Astrocyte of the hippocampus (primary cell): ENCODE data around the gene ZCCHC24.

Source experiments
- DNase-seq: peaks from one replicate; pipeline ENCODE4 v3.0.0; 2011; ENCODE audit warnings: low read depth, low spot score

ZCCHC24 gene

GRCh38 chr10:79445161-79445976 is at the start of gene ZCCHC24:
TSS of gene ZCCHC24 (minus strand) at chr10:79445624. CDS start at chr10:79445440, 184 bp downstream.
- DNase-seq, result peak; percentile 99

GRCh38 chr10:79493806-79494205 is 48.4 kb upstream of the ZCCHC24 start:
- DNase-seq, result no peak

GRCh38 chr10:79492839-79493238 is 47.4 kb upstream of the ZCCHC24 start:
- DNase-seq, result no peak

GRCh38 chr10:79492256-79492655 is 46.8 kb upstream of the ZCCHC24 start:
- DNase-seq, result no peak

GRCh38 chr10:79491143-79491835 is 45.9 kb upstream of the ZCCHC24 start:
- no peak for DNase-seq

GRCh38 chr10:79490400-79491142 is 45.1 kb upstream of the ZCCHC24 start:
- DNase-seq, result peak; percentile 66

GRCh38 chr10:79488870-79489269 is 43.4 kb upstream of the ZCCHC24 start:
- DNase-seq, result no peak

GRCh38 chr10:79488336-79488735 is 42.9 kb upstream of the ZCCHC24 start:
- peak; percentile 95 for DNase-seq

GRCh38 chr10:79487296-79488194 is 42.1 kb upstream of the ZCCHC24 start:
- DNase-seq, result peak; percentile 84

- no peak for DNase-seq
Measured at GRCh38 chr10:79484476-79484875, 39.1 kb upstream of the ZCCHC24 start.

GRCh38 chr10:79483948-79484347 is 38.5 kb upstream of the ZCCHC24 start:
- no peak for DNase-seq

- DNase-seq, result no peak
Measured at GRCh38 chr10:79483299-79483698, 37.9 kb upstream of the ZCCHC24 start.

GRCh38 chr10:79482741-79483140 is 37.3 kb upstream of the ZCCHC24 start:
- no peak for DNase-seq

GRCh38 chr10:79482304-79482703 is 36.9 kb upstream of the ZCCHC24 start:
- no peak for DNase-seq

- DNase-seq, result no peak
Measured at GRCh38 chr10:79479283-79479909, 34.0 kb upstream of the ZCCHC24 start.

- DNase-seq, result no peak
Measured at GRCh38 chr10:79477456-79477855, 32.0 kb upstream of the ZCCHC24 start.

GRCh38 chr10:79476645-79477044 is 31.2 kb upstream of the ZCCHC24 start:
- DNase-seq, result no peak

GRCh38 chr10:79475877-79476276 is 30.5 kb upstream of the ZCCHC24 start:
- DNase-seq, result no peak

- DNase-seq, result no peak
Measured at GRCh38 chr10:79475119-79475653, 29.8 kb upstream of the ZCCHC24 start.

GRCh38 chr10:79473496-79474095 is 28.2 kb upstream of the ZCCHC24 start:
- no peak for DNase-seq
